Erythroblast (primary cell): ENCODE data around the gene MBD4.

Experiments used
- GATA1 ChIP-seq: IDR thresholded peaks from 2 replicates; pipeline ENCODE4 v1.6.1; 2011; ENCODE audit warnings: low read depth, mild to moderate bottlenecking, control low read depth, low read length, moderate library complexity
- POLR2A ChIP-seq: IDR thresholded peaks from 2 replicates; pipeline ENCODE4 v1.6.1; 2011; ENCODE audit warnings: mild to moderate bottlenecking, low read length

DNA sequence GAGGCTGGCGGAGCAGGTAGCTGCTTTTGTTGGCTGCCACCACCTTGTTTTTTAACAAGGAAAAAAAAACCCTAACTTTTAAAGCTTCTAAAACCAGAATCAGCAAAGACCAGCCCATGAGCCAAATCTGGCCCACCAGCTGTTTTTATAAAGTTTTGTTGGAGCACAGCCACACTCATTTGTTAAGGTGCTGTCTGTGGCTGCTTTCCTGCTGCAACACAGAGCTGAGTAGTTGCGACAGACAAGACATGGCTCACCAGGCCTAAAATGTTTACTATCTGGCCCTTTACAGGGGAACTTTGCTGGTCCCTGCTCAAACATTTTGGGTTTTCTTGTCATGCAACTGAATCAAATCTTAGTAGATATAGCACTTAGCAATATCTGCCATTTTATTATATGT, 30.2 kb downstream of the MBD4 start:
- TF ChIP-seq POLR2A (no peak), GATA1 (no peak)
